GM12801 (cell line): ENCODE data around the gene GZMM.

Experiments
- CTCF ChIP-seq: IDR thresholded peaks from one replicate; pipeline ENCODE4 v1.5.1; 2011; ENCODE audit warnings: control low read depth; ENCODE audit not compliant: insufficient read length; ENCODE audit errors: extremely low read depth

GZMM gene

GRCh38 chr19:535017-535835, 8.6 kb upstream of the GZMM start:
- no peak for TF ChIP-seq CTCF

- TF ChIP-seq CTCF = no peak
Measured at GRCh38 chr19:536031-536880, 7.6 kb upstream of the GZMM start.

GRCh38 chr19:536881-537404, 6.9 kb upstream of the GZMM start:
- no peak for TF ChIP-seq CTCF

GRCh38 chr19:538641-539428, 5.0 kb upstream of the GZMM start:
- TF ChIP-seq CTCF = no peak

- TF ChIP-seq CTCF = no peak
Measured at GRCh38 chr19:539429-540030, 4.3 kb upstream of the GZMM start.

- TF ChIP-seq CTCF = no peak
Measured at GRCh38 chr19:540867-541637, 2.8 kb upstream of the GZMM start.
